A549 (cell line): ENCODE results near the gene BMP7. TPM values are rescaled to one million over a fixed set of nuclear protein-coding genes. Genes with fewer than 3 reads are reported as not detected.

ENCODE experiments used
- ATAC-seq, 2 experiments: fragments of 200-7000 bp in 1 of 2; fragments of >200 bp in 1 of 2; cut with Nextera tagmentation in 1 of 2; cut with Tn5 transposase in 1 of 2; 3 replicates each; pipeline versions ENCODE4 v1.8.0 to v1.9.1; 2018 to 2020; ENCODE audit warnings: mild to moderate bottlenecking in 1 of 2, moderate library complexity in 1 of 2
- CTCF ChIA-PET: fragments of 300-600 bp; sonication (Branson Sonifier 250); formaldehyde crosslinking; extraction: SDS; loops from one replicate; lab custom pipeline; 2021; ENCODE audit warnings: antibody characterized with exemption, inconsistent platforms; lab: Yijun Ruan, JAX
- POLR2A ChIA-PET: fragments of 350-600 bp; formaldehyde crosslinking; extraction: SDS; loops from one replicate; lab custom pipeline; 2021; ENCODE audit warnings: antibody characterized with exemption, inconsistent platforms; lab: Yijun Ruan, JAX
- DNase-seq, 2 experiments: peaks; one replicate each; pipeline versions ENCODE4 v3.0.0 to v3.0.0-alpha.2; 2011 to 2016; ENCODE audit warnings: low read depth in 1 of 2, low spot score in 1 of 2
- FAIRE-seq: peaks from 2 replicates; lab custom pipeline; 2011; peaks lifted over from hg19 to GRCh38; lab: Jason Lieb, UNC
- H3K27ac ChIP-seq, 2 experiments: fragments of >200 bp; sonication (Bioruptor Twin); formaldehyde crosslinking; 3 replicates each; pipeline ENCODE4 v1.5.1; 2016 to 2017
- H3K4me1 ChIP-seq: fragments of >200 bp; sonication (Bioruptor Twin); formaldehyde crosslinking; 3 replicates; pipeline ENCODE4 v1.6.1; 2016
- H3K4me2 ChIP-seq: fragments of >200 bp; sonication (Bioruptor Twin); formaldehyde crosslinking; 3 replicates; pipeline ENCODE4 v1.6.1; 2016
- H3K4me3 ChIP-seq: fragments of >200 bp; sonication (Bioruptor Twin); formaldehyde crosslinking; 3 replicates; pipeline ENCODE4 v1.5.1; 2016
- H3K9me3 ChIP-seq: fragments of >200 bp; sonication (Bioruptor Twin); formaldehyde crosslinking; 3 replicates; pipeline ENCODE4 v1.6.1; 2016
- BHLHE40 ChIP-seq: IDR thresholded peaks from 2 replicates; pipeline ENCODE4 v1.6.1; 2012; ENCODE audit warnings: low read depth, low read length, inconsistent platforms
- CBX8 ChIP-seq: fragments of 200-600 bp; sonication (generic); IDR thresholded peaks from 2 replicates; pipeline ENCODE4 v1.6.1; 2016
- CHD4 ChIP-seq: fragments of 200-600 bp; sonication (generic); IDR thresholded peaks from 2 replicates; pipeline ENCODE4 v1.6.1; 2016; ENCODE audit warnings: antibody characterized with exemption, mild to moderate bottlenecking, borderline replicate concordance
- EP300 ChIP-seq, 2 experiments: fragments of >200 bp; sonication (Bioruptor Twin); formaldehyde crosslinking; IDR thresholded peaks; 2 replicates in 1 of 2; 3 replicates in 1 of 2; pipeline ENCODE4 v1.6.1; 2016 to 2017
- FOXS1 ChIP-seq: fragments of 250-450 bp; sonication (Bioruptor Pico); IDR thresholded peaks from 2 replicates; pipeline ENCODE4 v1.5.0; 2020; ENCODE audit warnings: mild to moderate bottlenecking, moderate library complexity
- GATA3 ChIP-seq: IDR thresholded peaks from 2 replicates; pipeline ENCODE4 v1.6.1; 2012; ENCODE audit warnings: borderline replicate concordance
- HDAC2 ChIP-seq: fragments of 200-600 bp; sonication (generic); IDR thresholded peaks from 2 replicates; pipeline ENCODE4 v1.6.1; 2016
- HEYL ChIP-seq: fragments of 250-450 bp; sonication (Bioruptor Pico); IDR thresholded peaks from 2 replicates; pipeline ENCODE4 v1.8.0; 2021; ENCODE audit warnings: mild to moderate bottlenecking, moderate library complexity
- HOXB5 ChIP-seq: fragments of 250-450 bp; sonication (Bioruptor Pico); IDR thresholded peaks from 2 replicates; pipeline ENCODE4 v1.5.0; 2020; ENCODE audit warnings: mild to moderate bottlenecking, moderate library complexity
- JUN ChIP-seq, 2 experiments: fragments of >200 bp; sonication (Bioruptor Twin); formaldehyde crosslinking; IDR thresholded peaks; 2 replicates in 1 of 2; 3 replicates in 1 of 2; pipeline ENCODE4 v1.6.1; 2016 to 2017
- MAZ ChIP-seq: fragments of 150-350 bp; IDR thresholded peaks from 2 replicates; pipeline ENCODE4 v1.6.1; 2014; ENCODE audit warnings: antibody characterized with exemption, low read depth, low read length, borderline replicate concordance
- MYC ChIP-seq: IDR thresholded peaks from 2 replicates; pipeline ENCODE4 v1.6.1; 2012; ENCODE audit warnings: mild to moderate bottlenecking, inconsistent platforms, low read length, improper control_type of control experiment, borderline replicate concordance
- PHF8 ChIP-seq: fragments of 200-600 bp; sonication (generic); IDR thresholded peaks from 2 replicates; pipeline ENCODE4 v1.6.1; 2016; ENCODE audit warnings: low read depth, mild to moderate bottlenecking, antibody characterized with exemption, moderate library complexity, borderline replicate concordance
- POLR2A ChIP-seq: IDR thresholded peaks from 2 replicates; pipeline ENCODE4 v1.6.1; 2012; ENCODE audit warnings: mild to moderate bottlenecking, low read length
- POLR2AphosphoS2 ChIP-seq: conservative IDR thresholded peaks from 2 replicates; pipeline ENCODE4 v1.6.1; 2012; ENCODE audit warnings: low read length, improper control_type of control experiment, inconsistent platforms
- RARB ChIP-seq: fragments of 250-450 bp; sonication (Bioruptor Pico); IDR thresholded peaks from 2 replicates; pipeline ENCODE4 v1.8.0; 2021; ENCODE audit warnings: mild to moderate bottlenecking, moderate library complexity
- RFX5 ChIP-seq: fragments of 450-650 bp; IDR thresholded peaks from 2 replicates; pipeline ENCODE4 v1.7.1; 2014; ENCODE audit warnings: antibody characterized with exemption, mild to moderate bottlenecking, moderate library complexity
- RNF2 ChIP-seq: fragments of 200-600 bp; sonication (generic); IDR thresholded peaks from 2 replicates; pipeline ENCODE4 v1.6.1; 2016; ENCODE audit warnings: low read depth, mild to moderate bottlenecking, antibody characterized with exemption, moderate library complexity, borderline replicate concordance
- SREBF2 ChIP-seq: fragments of 450-650 bp; IDR thresholded peaks from 2 replicates; pipeline ENCODE4 v1.6.1; 2014; ENCODE audit warnings: mild to moderate bottlenecking, moderate library complexity
- ZFP36 ChIP-seq: fragments of 450-650 bp; IDR thresholded peaks from 2 replicates; pipeline ENCODE4 v1.6.1; 2014; ENCODE audit warnings: borderline replicate concordance; ENCODE audit not compliant: partially characterized antibody
- ZSCAN20 ChIP-seq: fragments of 250-450 bp; sonication (Bioruptor Pico); IDR thresholded peaks from 2 replicates; pipeline ENCODE4 v1.8.0; 2022; ENCODE audit warnings: mild to moderate bottlenecking, moderate library complexity
- WGBS: methylation state at CpG from one replicate; pipeline ENCODE4 v1.1.6; 2017; ENCODE audit errors: missing lambda C conversion rate; 5-methylcytosine and 5-hydroxymethylcytosine counted together
- polyA plus RNA-seq, 4 experiments: library from polyadenylated mRNA; depleted of rRNA in 3 of 4; stranded (reverse); fragments of >200 nt; fragmentation: RNase III in 1 of 4; extraction: RNeasy Plus Mini Kit Qiagen cat#74134 plus additional on column Dnase treatment in 1 of 4; gene quantifications; 2 replicates in 3 of 4; 3 replicates in 1 of 4; pipeline ENCODE4 v1.2.3, GENCODE V29; 2011 to 2017
- TF ChIP-seq, protein P1 (sequence below): IDR thresholded peaks from 2 replicates; pipeline ENCODE4 v1.6.1; 2012; ENCODE audit warnings: low read depth, borderline replicate concordance
- TF ChIP-seq, protein P2 (sequence below): fragments of 150-350 bp; IDR thresholded peaks from 2 replicates; pipeline ENCODE4 v1.6.1; 2014; ENCODE audit warnings: low read depth, mild to moderate bottlenecking, low read length

BMP7 gene
- polyA plus RNA-seq, 2 of the 4 experiments (the other 2 are of a cell fraction): 0.08 to 0.22 TPM

DNA sequence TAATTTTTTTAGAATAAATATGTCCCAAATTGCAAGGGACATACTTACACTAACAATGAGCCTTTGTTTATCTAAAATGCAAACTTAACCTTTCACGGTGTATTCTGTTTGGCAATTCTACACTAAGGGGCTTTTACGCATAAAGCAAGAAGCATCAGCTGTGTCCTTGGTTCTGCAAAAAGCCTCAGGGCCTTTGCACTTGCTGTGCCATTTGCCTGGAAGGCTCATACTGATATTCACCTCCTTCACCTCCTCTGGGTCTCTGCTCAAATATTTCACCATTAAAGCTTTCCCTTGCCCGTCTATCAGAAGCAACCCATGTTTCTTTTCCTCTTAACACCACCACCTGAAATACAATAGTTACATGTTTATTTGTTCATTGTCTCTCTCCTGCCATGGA, 8.9 kb upstream of the BMP7 start:
- FAIRE-seq (no peak), DNase-seq (no peak), ATAC-seq (no peak)
- ChIA-PET POLR2A (no interaction called here), CTCF (interaction anchor here (1.4 kb wide), 1 partner anchor 70 kb away, joined by 4 read pairs; no protein-coding TSS in a partner anchor)
- no peak overlapping the region for H3K4me3 ChIP-seq
- 73% methylated on average over 3 of the region's 3 CpGs for WGBS
- H3K4me2 ChIP-seq: no peak overlapping the region
- H3K4me1 ChIP-seq: no peaks in the 10 kb centered on the region
- TF ChIP-seq, protein P1, sequence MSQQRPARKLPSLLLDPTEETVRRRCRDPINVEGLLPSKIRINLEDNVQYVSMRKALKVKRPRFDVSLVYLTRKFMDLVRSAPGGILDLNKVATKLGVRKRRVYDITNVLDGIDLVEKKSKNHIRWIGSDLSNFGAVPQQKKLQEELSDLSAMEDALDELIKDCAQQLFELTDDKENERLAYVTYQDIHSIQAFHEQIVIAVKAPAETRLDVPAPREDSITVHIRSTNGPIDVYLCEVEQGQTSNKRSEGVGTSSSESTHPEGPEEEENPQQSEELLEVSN: no peak
- TF ChIP-seq RFX5 (no peak), MAZ (no peak), BHLHE40 (no peak), CHD4 (no peak), POLR2A (no peak), ZFP36 (no peak), EP300 (IDR thresholded peaks at IDR 0.05) (no peak), HOXB5 (CRISPR knock-in tag) (no peak), HEYL (no peak), ZSCAN20 (no peak)
- H3K27ac ChIP-seq: no peak overlapping the region
- no peaks in the 10 kb centered on the region for H3K9me3 ChIP-seq

DNA sequence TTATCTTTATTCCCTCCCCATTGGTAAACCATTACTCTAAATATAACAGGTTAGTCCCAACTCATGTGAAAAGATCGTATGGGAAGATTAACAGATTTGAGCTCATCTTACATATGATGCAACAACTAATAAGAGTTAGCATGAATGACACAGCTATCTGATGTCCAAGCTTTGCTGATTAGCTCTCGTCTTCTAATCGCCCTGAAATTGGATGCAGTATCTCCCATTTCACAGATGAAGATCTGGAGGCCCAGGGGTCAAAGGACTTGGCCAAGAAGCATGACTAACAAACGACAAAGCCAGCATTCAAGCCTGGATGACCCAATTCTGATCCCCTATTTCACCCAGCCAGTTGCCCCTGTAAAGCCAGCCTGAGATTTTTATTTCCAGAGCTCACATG, 8.4 kb upstream of the BMP7 start:
- H3K4me2 ChIP-seq: no peak overlapping the region
- DNase-seq (no peak), FAIRE-seq (no peak), ATAC-seq (no peak)
- no peaks in the 10 kb centered on the region for H3K9me3 ChIP-seq
- ChIA-PET POLR2A (no interaction called here), CTCF (interaction anchor here (1.4 kb wide), 1 partner anchor 71 kb away, joined by 4 read pairs; no protein-coding TSS in a partner anchor)
- no peak overlapping the region for H3K4me3 ChIP-seq
- TF ChIP-seq, protein P2, sequence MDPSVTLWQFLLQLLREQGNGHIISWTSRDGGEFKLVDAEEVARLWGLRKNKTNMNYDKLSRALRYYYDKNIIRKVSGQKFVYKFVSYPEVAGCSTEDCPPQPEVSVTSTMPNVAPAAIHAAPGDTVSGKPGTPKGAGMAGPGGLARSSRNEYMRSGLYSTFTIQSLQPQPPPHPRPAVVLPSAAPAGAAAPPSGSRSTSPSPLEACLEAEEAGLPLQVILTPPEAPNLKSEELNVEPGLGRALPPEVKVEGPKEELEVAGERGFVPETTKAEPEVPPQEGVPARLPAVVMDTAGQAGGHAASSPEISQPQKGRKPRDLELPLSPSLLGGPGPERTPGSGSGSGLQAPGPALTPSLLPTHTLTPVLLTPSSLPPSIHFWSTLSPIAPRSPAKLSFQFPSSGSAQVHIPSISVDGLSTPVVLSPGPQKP: no peak
- TF ChIP-seq GATA3: no peak
- no peak for TF ChIP-seq SREBF2
- no peak for TF ChIP-seq HDAC2
- TF ChIP-seq RNF2: no peak
- no peak for TF ChIP-seq RARB (CRISPR knock-in tag)
- TF ChIP-seq BHLHE40: no peak
- TF ChIP-seq HOXB5 (CRISPR knock-in tag): no peak
- no peak overlapping the region for H3K27ac ChIP-seq
- 39% methylated on average over 4 of the region's 4 CpGs for WGBS
- no peaks in the 10 kb centered on the region for H3K4me1 ChIP-seq

DNA sequence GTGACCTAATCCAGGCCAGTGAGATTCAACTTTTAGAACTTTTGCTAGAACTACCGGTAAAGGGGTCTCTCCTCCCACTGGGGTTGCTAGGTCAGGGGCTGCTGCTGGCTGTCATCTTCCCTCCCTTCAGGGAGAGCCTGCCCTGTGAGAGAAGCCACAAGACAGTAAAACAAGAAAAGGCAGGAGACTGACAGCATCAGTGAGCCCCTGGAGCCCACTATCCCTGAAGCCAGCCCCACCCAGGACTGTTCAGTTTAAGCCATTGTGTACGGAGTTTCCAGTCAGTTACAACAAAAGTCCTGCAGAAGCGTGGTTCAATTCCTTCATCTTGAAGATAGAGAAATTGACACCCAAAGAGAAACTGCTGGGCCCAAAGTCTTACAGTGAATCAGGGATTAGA, 7.9 kb upstream of the BMP7 start:
- no peaks in the 10 kb centered on the region for H3K9me3 ChIP-seq
- TF ChIP-seq CBX8 (no peak), SREBF2 (no peak), RARB (CRISPR knock-in tag) (no peak), GATA3 (no peak), JUN (IDR thresholded peaks at IDR 0.05) (no peak), FOXS1 (CRISPR knock-in tag) (no peak), POLR2A (no peak), PHF8 (no peak), POLR2AphosphoS2 (no peak), MYC (no peak), EP300 (IDR thresholded peaks at IDR 0.05) (no peak)
- TF ChIP-seq, protein P1: no peak
- no peak overlapping the region for H3K4me2 ChIP-seq
- ATAC-seq: no peak
- no peak for DNase-seq
- H3K4me1 ChIP-seq: no peaks in the 10 kb centered on the region
- FAIRE-seq: no peak
- no peak overlapping the region for H3K27ac ChIP-seq
- POLR2A ChIA-PET: no interaction called here
- H3K4me3 ChIP-seq: no peak overlapping the region
- 68% methylated on average over 3 of the region's 3 CpGs for WGBS
- CTCF ChIA-PET: no interaction called here
